Caco-2 (cell line): ENCODE measurements around the gene SELPLG. TPM values are rescaled to one million over a fixed set of nuclear protein-coding genes. Genes with fewer than 3 reads are reported as not detected.

Experiments
- BruUV-seq: library from RNA; stranded (reverse); fragments of 400-500 nt; replicated peaks from 2 replicates; lab custom pipeline; 2021; lab: Mats Ljungman, UMichigan
- CTCF ChIA-PET: fragments of 300-600 bp; sonication (Branson Sonifier 250); formaldehyde crosslinking; loops from one replicate; lab custom pipeline; 2022; ENCODE audit warnings: antibody characterized with exemption; lab: Charles Lee
- POLR2A ChIA-PET: fragments of 300-600 bp; sonication (Branson Sonifier 250); formaldehyde crosslinking; loops from one replicate; lab custom pipeline; 2022; ENCODE audit warnings: antibody characterized with exemption; lab: Charles Lee
- DNase-seq, 2 experiments: peaks; one replicate each; pipeline versions ENCODE4 v3.0.0 to v3.0.0-alpha.2; 2020 to 2022
- H3K27me3 ChIP-seq: replicated peaks from 2 replicates; pipeline ENCODE4 v1.6.0; 2011; ENCODE audit warnings: low read length; ENCODE audit not compliant: control insufficient read depth, insufficient read depth
- H3K36me3 ChIP-seq: 2 replicates; pipeline ENCODE4 v1.5.1; 2011; ENCODE audit warnings: low read length; ENCODE audit not compliant: control insufficient read depth, insufficient read depth
- H3K4me1 ChIP-seq: fragments of 250-450 bp; sonication (Bioruptor Pico); 2 replicates; pipeline ENCODE4 v1.5.1; 2020; ENCODE audit warnings: mild to moderate bottlenecking
- H3K4me3 ChIP-seq: 2 replicates; pipeline ENCODE4 v1.5.1; 2011; ENCODE audit warnings: low read depth, mild to moderate bottlenecking, control low read depth, low read length
- H3K9me3 ChIP-seq: fragments of 250-450 bp; sonication (Bioruptor Pico); 2 replicates; pipeline ENCODE4 v1.5.1; 2020; ENCODE audit warnings: mild to moderate bottlenecking, moderate library complexity
- H3K27ac Mint-ChIP-seq: one replicate; pipeline ENCODE4 v1.8.0; 2022; ENCODE audit warnings: mixed read lengths; ENCODE audit not compliant: unreplicated experiment
- H3K27me3 Mint-ChIP-seq: one replicate; pipeline ENCODE4 v1.8.0; 2022; ENCODE audit warnings: mixed read lengths; ENCODE audit not compliant: insufficient read depth, unreplicated experiment
- H3K36me3 Mint-ChIP-seq: one replicate; pipeline ENCODE4 v1.8.0; 2022; ENCODE audit warnings: mild to moderate bottlenecking, mixed read lengths; ENCODE audit not compliant: insufficient read depth, unreplicated experiment
- H3K4me1 Mint-ChIP-seq: one replicate; pipeline ENCODE4 v1.8.0; 2022; ENCODE audit warnings: low read depth, mixed read lengths; ENCODE audit not compliant: unreplicated experiment
- H3K4me3 Mint-ChIP-seq: one replicate; pipeline ENCODE4 v1.8.0; 2022; ENCODE audit warnings: mild to moderate bottlenecking, moderate library complexity, mixed read lengths; ENCODE audit not compliant: unreplicated experiment
- H3K9me3 Mint-ChIP-seq: one replicate; pipeline ENCODE4 v1.8.0; 2022; ENCODE audit warnings: mixed read lengths; ENCODE audit not compliant: unreplicated experiment
- CTCF ChIP-seq, 2 experiments: fragments of 200-600 bp in 1 of 2; IDR thresholded peaks; 1 replicate in 1 of 2; 2 replicates in 1 of 2; pipeline versions ENCODE4 v1.5.1 to v1.8.0; 2011 to 2022; ENCODE audit warnings: antibody characterized with exemption in 1 of 2, control low read depth in 1 of 2, inconsistent platforms in 1 of 2, low read depth in 1 of 2, low read length in 1 of 2, mild to moderate bottlenecking in 1 of 2, moderate library complexity in 1 of 2; ENCODE audit not compliant: insufficient read depth in 1 of 2, severe bottlenecking in 1 of 2, unreplicated experiment in 1 of 2
- intact Hi-C: fragments of 100-400 bp; cut with micrococcal nuclease; formaldehyde crosslinking; loops from one replicate; pipeline ENCODE4 v1.10.0; 2022; ENCODE audit not compliant: unreplicated experiment
- total RNA-seq: library from RNA; stranded (reverse); gene quantifications from 2 replicates; pipeline ENCODE4 v1.2.3, GENCODE V29; 2022

SELPLG gene
- total RNA-seq, 1 experiment from 2014 or later = 0.23 TPM

- no peaks in the 10 kb centered on the region for H3K9me3 ChIP-seq
- no peaks in the 10 kb centered on the region for H3K9me3 Mint-ChIP-seq
- no peak for TF ChIP-seq CTCF (IDR thresholded peaks at IDR 0.05; ENCODE audit: insufficient read depth in 1 of 2, low read depth in 1 of 2, low read length in 1 of 2, severe bottlenecking in 1 of 2, unreplicated experiment in 1 of 2)
- no peaks in the 10 kb centered on the region for H3K4me1 ChIP-seq
- peaks cover 50% of the 10 kb centered on the region for H3K36me3 Mint-ChIP-seq
- intact Hi-C loops = no loop called here
- no TSS peak for BruUV-seq
- ChIA-PET POLR2A (no interaction called here), CTCF (interaction anchor here (1.1 kb wide), 1 partner anchor 21 kb away, joined by 3 read pairs; no protein-coding TSS in a partner anchor)
- H3K4me3 ChIP-seq = no peak overlapping the region
- H3K27ac Mint-ChIP-seq = peak overlapping the region; percentile 63
- DNase-seq = no peak
- peaks cover 31% of the 10 kb centered on the region for H3K4me1 Mint-ChIP-seq
- H3K4me3 Mint-ChIP-seq = no peak overlapping the region
- H3K27me3 Mint-ChIP-seq = no peaks in the 10 kb centered on the region
- H3K27me3 ChIP-seq = no peaks in the 10 kb centered on the region
- H3K36me3 ChIP-seq = no peaks in the 10 kb centered on the region
Measured at GRCh38 chr12:108670066-108670631, 36.5 kb upstream of the SELPLG start.

- Histone ChIP-seq H3K4me3 (no peak overlapping the region), H3K36me3 (no peaks in the 10 kb centered on the region), H3K9me3 (no peaks in the 10 kb centered on the region), H3K4me1 (peaks cover 6% of the 10 kb centered on the region; the same call in 1 of the 2 replicates), H3K27me3 (no peaks in the 10 kb centered on the region)
- Mint-ChIP-seq H3K4me3 (no peak overlapping the region), H3K4me1 (peaks cover 31% of the 10 kb centered on the region), H3K36me3 (peaks cover 39% of the 10 kb centered on the region), H3K27ac (no peak overlapping the region), H3K27me3 (no peaks in the 10 kb centered on the region), H3K9me3 (no peaks in the 10 kb centered on the region)
- no TSS peak for BruUV-seq
- DNase-seq = no peak
- no peak for TF ChIP-seq CTCF (IDR thresholded peaks at IDR 0.05; ENCODE audit: insufficient read depth in 1 of 2, low read depth in 1 of 2, low read length in 1 of 2, severe bottlenecking in 1 of 2, unreplicated experiment in 1 of 2)
- intact Hi-C loops = no loop called here
- ChIA-PET POLR2A (no interaction called here), CTCF (no interaction called here)
Measured at GRCh38 chr12:108668542-108668941, 34.8 kb upstream of the SELPLG start.

GRCh38 chr12:108668063-108668462, 34.4 kb upstream of the SELPLG start:
- H3K36me3 Mint-ChIP-seq = peaks cover 39% of the 10 kb centered on the region
- no peaks in the 10 kb centered on the region for H3K9me3 Mint-ChIP-seq
- Histone ChIP-seq H3K4me1 (peaks cover 6% of the 10 kb centered on the region; the same call in 1 of the 2 replicates), H3K9me3 (no peaks in the 10 kb centered on the region), H3K27me3 (no peaks in the 10 kb centered on the region), H3K36me3 (no peaks in the 10 kb centered on the region), H3K4me3 (no peak overlapping the region)
- intact Hi-C loops = no loop called here
- H3K4me3 Mint-ChIP-seq = no peak overlapping the region
- POLR2A ChIA-PET = no interaction called here
- CTCF ChIA-PET = no interaction called here
- peaks cover 31% of the 10 kb centered on the region for H3K4me1 Mint-ChIP-seq
- no peaks in the 10 kb centered on the region for H3K27me3 Mint-ChIP-seq
- no peak overlapping the region for H3K27ac Mint-ChIP-seq
- TF ChIP-seq CTCF (IDR thresholded peaks at IDR 0.05; ENCODE audit: insufficient read depth in 1 of 2, low read depth in 1 of 2, low read length in 1 of 2, severe bottlenecking in 1 of 2, unreplicated experiment in 1 of 2) = no peak
- no peak for DNase-seq
- no TSS peak for BruUV-seq
